B cell (primary cell): Measurements from ENCODE around the gene SSR3.

Experiments used
- CTCF ChIP-seq: fragments of 200-600 bp; IDR thresholded peaks from one replicate; pipeline ENCODE4 v1.8.0; 2022; ENCODE audit warnings: antibody characterized with exemption, mild to moderate bottlenecking
- EZH2 ChIP-seq: IDR thresholded peaks from 2 replicates; pipeline ENCODE4 v1.6.1; 2012; ENCODE audit warnings: borderline replicate concordance, low read depth, mild to moderate bottlenecking, moderate library complexity, low read length; ENCODE audit not compliant: insufficient read depth, poor library complexity, severe bottlenecking

GRCh38 chr3:156527060-156527459 lies 27.9 kb downstream of the SSR3 start:
- TF ChIP-seq EZH2: no peak
- no peak for TF ChIP-seq CTCF
